CD4-positive, alpha-beta memory T cell (primary cell): ENCODE data around the gene LGR4. TPM values are rescaled to one million over a fixed set of nuclear protein-coding genes. Genes with fewer than 3 reads are reported as not detected.
"Not testable (repeated sequence)": the region's sequence is repeated elsewhere in the genome, so short reads cannot be mapped to it uniquely, and the experiment has no call there.

Source experiments
- CTCF ChIA-PET: fragments of 350-600 bp; sonication (Branson Sonifier 250); formaldehyde crosslinking; loops from one replicate; lab custom pipeline; 2021; ENCODE audit warnings: inconsistent platforms; ENCODE audit not compliant: partially characterized antibody; lab: Charles Lee
- POLR2A ChIA-PET: fragments of 350-600 bp; sonication (Branson Sonifier 250); formaldehyde crosslinking; loops from one replicate; lab custom pipeline; 2021; ENCODE audit not compliant: partially characterized antibody; lab: Charles Lee
- DNase-seq, 5 donors: peaks; one replicate each; pipeline versions ENCODE4 v3.0.0 to v3.0.0-alpha.2; 2020 to 2022; ENCODE audit warnings: mixed read lengths in 1 of 5
- H3K27ac ChIP-seq: one replicate; pipeline ENCODE4 v1.7.0; 2013; ENCODE audit warnings: low read depth, low read length
- H3K27me3 ChIP-seq: 2 replicates; pipeline ENCODE4 v1.7.0; 2013; ENCODE audit warnings: mild to moderate bottlenecking, low read length, moderate library complexity; ENCODE audit not compliant: insufficient read depth
- H3K36me3 ChIP-seq: 2 replicates; pipeline ENCODE4 v1.7.0; 2013; ENCODE audit warnings: mild to moderate bottlenecking, low read length, moderate library complexity; ENCODE audit not compliant: insufficient read depth
- H3K4me1 ChIP-seq: 2 replicates; pipeline ENCODE4 v1.7.0; 2013; ENCODE audit warnings: mild to moderate bottlenecking, low read length, moderate library complexity; ENCODE audit not compliant: insufficient read depth
- H3K4me3 ChIP-seq, 2 donors: one replicate each; pipeline ENCODE4 v1.7.0; 2013; ENCODE audit warnings: low read length in 2 of 2, mild to moderate bottlenecking in 1 of 2
- H3K9me3 ChIP-seq, 2 donors: one replicate each; pipeline ENCODE4 v1.7.0; 2013; ENCODE audit warnings: low read length in 2 of 2, control low read depth in 1 of 2; ENCODE audit not compliant: control insufficient read depth in 1 of 2
- H3K27ac Mint-ChIP-seq, 7 donors: one replicate each; pipeline ENCODE4 v1.8.0; 2020 to 2021; ENCODE audit warnings: mixed read lengths in 7 of 7, mild to moderate bottlenecking in 6 of 7, inconsistent platforms in 3 of 7, moderate library complexity in 3 of 7
- H3K27me3 Mint-ChIP-seq, 2 donors: one replicate each; pipeline ENCODE4 v1.8.0; 2020 to 2021; ENCODE audit warnings: mixed read lengths in 2 of 2
- H3K36me3 Mint-ChIP-seq, 2 donors: one replicate each; pipeline ENCODE4 v1.8.0; 2020 to 2021; ENCODE audit warnings: mixed read lengths in 2 of 2, inconsistent platforms in 1 of 2, mild to moderate bottlenecking in 1 of 2
- H3K4me1 Mint-ChIP-seq, 4 donors: one replicate each; pipeline ENCODE4 v1.8.0; 2020 to 2021; ENCODE audit warnings: mixed read lengths in 4 of 4, mild to moderate bottlenecking in 1 of 4
- H3K4me3 Mint-ChIP-seq, 8 donors: one replicate each; pipeline ENCODE4 v1.8.0; 2020 to 2021; ENCODE audit warnings: mixed read lengths in 8 of 8, mild to moderate bottlenecking in 7 of 8, moderate library complexity in 6 of 8, inconsistent platforms in 3 of 8
- H3K9me3 Mint-ChIP-seq, 8 donors: one replicate each; pipeline ENCODE4 v1.8.0; 2020 to 2021; ENCODE audit warnings: mixed read lengths in 8 of 8, mild to moderate bottlenecking in 5 of 8, inconsistent platforms in 3 of 8, moderate library complexity in 1 of 8
- intact Hi-C: fragments of 100-400 bp; cut with micrococcal nuclease; formaldehyde crosslinking; loops from one replicate; pipeline ENCODE4 v1.15.1; 2023
- polyA plus RNA-seq, 2 donors: library from polyadenylated mRNA; unstranded; fragments of 300-500 nt; fragmentation: Illumina TruSeq; gene quantifications; one replicate each; pipeline ENCODE4 v1.2.3, GENCODE V29; 2021
- total RNA-seq, 2 experiments: library from RNA; stranded (reverse); gene quantifications; one replicate each; pipeline ENCODE4 v1.2.3, GENCODE V29; 2021

LGR4 gene, protein sequence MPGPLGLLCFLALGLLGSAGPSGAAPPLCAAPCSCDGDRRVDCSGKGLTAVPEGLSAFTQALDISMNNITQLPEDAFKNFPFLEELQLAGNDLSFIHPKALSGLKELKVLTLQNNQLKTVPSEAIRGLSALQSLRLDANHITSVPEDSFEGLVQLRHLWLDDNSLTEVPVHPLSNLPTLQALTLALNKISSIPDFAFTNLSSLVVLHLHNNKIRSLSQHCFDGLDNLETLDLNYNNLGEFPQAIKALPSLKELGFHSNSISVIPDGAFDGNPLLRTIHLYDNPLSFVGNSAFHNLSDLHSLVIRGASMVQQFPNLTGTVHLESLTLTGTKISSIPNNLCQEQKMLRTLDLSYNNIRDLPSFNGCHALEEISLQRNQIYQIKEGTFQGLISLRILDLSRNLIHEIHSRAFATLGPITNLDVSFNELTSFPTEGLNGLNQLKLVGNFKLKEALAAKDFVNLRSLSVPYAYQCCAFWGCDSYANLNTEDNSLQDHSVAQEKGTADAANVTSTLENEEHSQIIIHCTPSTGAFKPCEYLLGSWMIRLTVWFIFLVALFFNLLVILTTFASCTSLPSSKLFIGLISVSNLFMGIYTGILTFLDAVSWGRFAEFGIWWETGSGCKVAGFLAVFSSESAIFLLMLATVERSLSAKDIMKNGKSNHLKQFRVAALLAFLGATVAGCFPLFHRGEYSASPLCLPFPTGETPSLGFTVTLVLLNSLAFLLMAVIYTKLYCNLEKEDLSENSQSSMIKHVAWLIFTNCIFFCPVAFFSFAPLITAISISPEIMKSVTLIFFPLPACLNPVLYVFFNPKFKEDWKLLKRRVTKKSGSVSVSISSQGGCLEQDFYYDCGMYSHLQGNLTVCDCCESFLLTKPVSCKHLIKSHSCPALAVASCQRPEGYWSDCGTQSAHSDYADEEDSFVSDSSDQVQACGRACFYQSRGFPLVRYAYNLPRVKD
- 1 to 10 TPM in 1 of 2 experiments, under 1 TPM in 1; 0.58 to 1.6 TPM for total RNA-seq
- under 1 TPM; 0.03 to 0.58 TPM for polyA plus RNA-seq

DNA sequence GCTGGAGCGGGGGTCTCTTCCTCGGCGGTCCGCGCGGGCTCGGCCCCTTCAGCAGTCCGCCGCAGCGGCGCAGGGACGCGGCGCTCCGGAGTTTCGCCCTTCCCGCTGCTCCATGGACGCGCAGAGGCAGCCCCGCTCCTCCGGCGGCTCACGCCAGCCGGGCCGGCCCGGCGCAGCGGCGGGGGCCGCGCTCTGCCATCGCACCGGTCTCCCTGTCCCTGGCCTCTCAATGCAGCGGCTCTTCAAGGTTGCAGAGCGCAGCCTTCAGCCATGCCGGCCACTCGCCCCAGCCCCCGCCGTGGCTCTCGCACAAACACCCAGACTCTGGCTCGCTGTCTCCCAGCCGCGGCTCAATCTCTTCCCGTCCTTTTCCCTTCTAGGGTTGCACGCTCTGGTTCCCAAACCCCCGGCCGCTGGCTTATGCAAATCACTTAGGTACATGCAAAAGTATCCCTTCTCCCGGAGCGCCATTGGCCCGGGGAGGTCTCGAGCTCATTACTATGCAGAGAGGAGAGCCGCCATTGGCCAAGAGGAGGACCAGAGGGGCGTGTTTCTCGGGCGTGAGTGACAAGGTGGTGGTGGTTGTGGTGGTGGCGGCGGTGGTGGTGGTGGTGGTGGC, at the start of gene LGR4:
Gene LGR4, minus strand, starts transcription at position 393 of the 619 bp plus-strand sequence. CDS start 488 bp downstream, outside the sequence.
- ChIA-PET CTCF (interaction anchor here (0.9 to 3.7 kb wide), 4 partner anchors 11 to 27 kb away, joined by 3 to 10 read pairs (median 6); no protein-coding TSS in a partner anchor), POLR2A (interaction anchor here (0.8 to 1.4 kb wide), 2 partner anchors 13 to 32 kb away, joined by 3 read pairs; no protein-coding TSS in a partner anchor)
- Histone ChIP-seq H3K4me1 (peaks cover 13% of the 10 kb centered on the region), H3K27me3 (no peaks in the 10 kb centered on the region), H3K9me3 (no peaks in the 10 kb centered on the region), H3K36me3 (no peaks in the 10 kb centered on the region), H3K27ac (no peak within 1 kb of the TSS), H3K4me3 (peak within 1 kb of the TSS; percentile 27 to 65)
- intact Hi-C loops: loop anchor here (1.0 kb wide), 1 partner anchor 34 kb away; the partner anchor contains the start of gene LIN7C
- Mint-ChIP-seq H3K27me3 (peaks cover 3 to 12% of the 10 kb centered on the region in 2 donors), H3K4me3 (peak within 1 kb of the TSS; percentile 94 to 99 (median 95)), H3K27ac (peak within 1 kb of the TSS; percentile 1 to 93 (median 81)), H3K36me3 (peaks cover 0 to 3% of the 10 kb centered on the region in 2 donors), H3K9me3 (no peaks in the 10 kb centered on the region), H3K4me1 (peaks cover 11 to 27% (median 18%) of the 10 kb centered on the region in 4 donors)
- DNase-seq: peak; percentile 68 to 81 (median 70)

DNA sequence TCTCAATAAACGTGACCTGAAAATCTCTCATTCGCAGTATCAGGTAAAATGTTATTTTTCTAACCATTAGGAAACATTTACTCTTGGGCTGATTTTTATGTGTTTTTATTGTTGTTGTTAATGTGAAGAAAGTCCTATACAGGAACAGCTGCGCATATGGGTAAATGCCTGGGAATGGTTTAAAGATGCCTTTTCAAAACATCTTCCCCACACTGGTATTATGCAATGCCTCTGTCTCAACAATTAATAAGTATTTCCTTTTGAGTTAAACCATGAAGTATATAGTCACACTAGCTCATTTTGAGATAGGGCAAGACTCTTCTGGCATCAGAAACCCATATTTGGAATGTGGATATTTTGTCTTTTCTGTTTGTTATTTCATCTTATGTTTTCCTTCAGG, 47.6 kb upstream of the LGR4 start:
- H3K4me1 ChIP-seq: no peaks in the 10 kb centered on the region
- no peak for DNase-seq
- CTCF ChIA-PET: no interaction called here
- intact Hi-C loops: no loop called here
- Mint-ChIP-seq H3K27me3 (peaks cover 0 to 2% of the 10 kb centered on the region in 2 donors), H3K4me1 (no peaks in the 10 kb centered on the region), H3K36me3 (no peaks in the 10 kb centered on the region), H3K9me3 (peaks cover 0 to 4% (median 0%) of the 10 kb centered on the region in 8 donors), H3K27ac (no peak overlapping the region), H3K4me3 (no peak overlapping the region)
- no peaks in the 10 kb centered on the region for H3K36me3 ChIP-seq
- no peaks in the 10 kb centered on the region for H3K27me3 ChIP-seq
- no peak overlapping the region for H3K27ac ChIP-seq
- POLR2A ChIA-PET: no interaction called here
- H3K4me3 ChIP-seq: no peak overlapping the region
- no peaks in the 10 kb centered on the region for H3K9me3 ChIP-seq

DNA sequence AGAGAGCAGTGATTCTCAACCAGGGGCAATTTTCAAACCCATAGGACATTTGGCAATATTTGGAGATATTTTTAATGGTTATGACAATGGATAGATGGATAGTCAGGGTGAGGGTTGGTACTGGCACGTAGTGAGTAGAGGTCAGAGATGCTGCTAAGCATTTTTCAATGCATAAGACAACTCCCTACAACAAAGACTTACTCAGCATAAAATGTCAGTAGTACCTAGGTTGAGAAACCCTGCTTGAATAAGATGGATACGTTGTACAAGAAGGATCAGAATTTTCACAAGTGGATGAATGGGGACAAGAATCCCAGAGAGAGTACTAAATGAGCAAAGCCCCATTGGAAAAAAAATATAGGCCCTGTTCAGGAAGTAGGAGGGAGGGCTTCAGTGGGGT, 45.9 kb upstream of the LGR4 start:
- ChIA-PET CTCF (no interaction called here), POLR2A (no interaction called here)
- H3K27ac ChIP-seq: no peak overlapping the region
- Mint-ChIP-seq H3K36me3 (no peaks in the 10 kb centered on the region), H3K9me3 (peaks cover 0 to 5% (median 0%) of the 10 kb centered on the region in 8 donors), H3K4me1 (no peaks in the 10 kb centered on the region), H3K4me3 (no peak overlapping the region), H3K27ac (no peak overlapping the region), H3K27me3 (peaks cover 0 to 2% of the 10 kb centered on the region in 2 donors)
- no peak overlapping the region for H3K4me3 ChIP-seq
- intact Hi-C loops: no loop called here
- no peaks in the 10 kb centered on the region for H3K27me3 ChIP-seq
- no peaks in the 10 kb centered on the region for H3K4me1 ChIP-seq
- DNase-seq: no peak
- no peaks in the 10 kb centered on the region for H3K9me3 ChIP-seq
- no peaks in the 10 kb centered on the region for H3K36me3 ChIP-seq

DNA sequence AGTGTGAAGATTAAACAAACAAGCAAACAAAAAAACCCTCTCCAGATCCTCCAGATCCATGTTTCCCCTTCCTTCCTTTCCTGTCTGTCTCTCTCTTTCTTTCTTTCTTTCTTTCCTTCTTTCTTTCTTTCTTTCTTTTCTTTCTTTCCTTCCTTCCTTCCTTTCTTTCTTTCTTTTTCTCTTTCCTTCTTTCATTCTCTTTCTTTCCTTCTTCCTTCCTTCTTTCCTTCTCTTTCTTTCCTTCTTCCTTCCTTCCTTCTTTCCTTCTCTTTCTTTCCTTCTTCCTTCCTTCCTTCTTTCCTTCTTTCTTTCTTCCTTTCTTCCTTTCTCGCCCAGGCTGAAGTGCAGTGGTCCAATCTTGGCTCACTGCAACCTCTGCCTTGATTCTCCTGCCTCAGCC, 44.9 kb upstream of the LGR4 start:
- CTCF ChIA-PET: interaction anchor here (1.3 kb wide), 1 partner anchor 8 kb away, joined by 5 read pairs; no protein-coding TSS in a partner anchor
- DNase-seq, POLR2A ChIA-PET, H3K36me3 ChIP-seq, H3K27me3 Mint-ChIP-seq, H3K4me3 ChIP-seq, H3K4me3 Mint-ChIP-seq, H3K9me3 ChIP-seq, H3K36me3 Mint-ChIP-seq, H3K4me1 ChIP-seq, H3K9me3 Mint-ChIP-seq, H3K27ac Mint-ChIP-seq, H3K27me3 ChIP-seq, intact Hi-C loops, H3K4me1 Mint-ChIP-seq, H3K27ac ChIP-seq: not testable (repeated sequence)

DNA sequence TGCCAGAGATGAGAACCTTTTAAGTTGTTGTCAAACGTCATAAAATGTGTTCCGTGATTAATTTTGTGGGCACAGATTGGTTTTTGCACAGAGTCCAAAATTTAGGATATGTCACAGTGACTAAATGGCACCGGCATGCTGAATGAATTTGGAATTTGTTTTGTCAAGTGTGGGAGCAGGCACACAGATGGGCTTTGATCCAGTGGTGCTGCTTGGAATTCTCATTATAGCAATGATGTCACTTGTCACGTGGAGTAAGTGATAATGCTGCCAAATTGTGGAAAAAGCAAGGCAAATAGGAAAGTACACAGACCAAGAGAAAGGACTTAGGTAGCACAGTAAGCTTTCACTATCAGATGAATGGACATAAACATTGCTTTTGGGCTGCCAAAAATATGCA, 42.0 kb upstream of the LGR4 start:
- Histone ChIP-seq H3K9me3 (no peaks in the 10 kb centered on the region), H3K27ac (no peak overlapping the region), H3K36me3 (no peaks in the 10 kb centered on the region), H3K27me3 (no peaks in the 10 kb centered on the region), H3K4me3 (no peak overlapping the region), H3K4me1 (no peaks in the 10 kb centered on the region)
- intact Hi-C loops: no loop called here
- Mint-ChIP-seq H3K4me3 (no peak overlapping the region), H3K4me1 (peaks cover 0 to 2% (median 0%) of the 10 kb centered on the region in 4 donors), H3K36me3 (peaks cover 0 to 3% of the 10 kb centered on the region in 2 donors), H3K27me3 (peaks cover 0 to 2% of the 10 kb centered on the region in 2 donors), H3K9me3 (peaks cover 0 to 5% (median 0%) of the 10 kb centered on the region in 8 donors), H3K27ac (no peak overlapping the region)
- POLR2A ChIA-PET: no interaction called here
- DNase-seq: no peak
- CTCF ChIA-PET: interaction anchor here (1.1 kb wide), 1 partner anchor 29 kb away, joined by 5 read pairs; no protein-coding TSS in a partner anchor

DNA sequence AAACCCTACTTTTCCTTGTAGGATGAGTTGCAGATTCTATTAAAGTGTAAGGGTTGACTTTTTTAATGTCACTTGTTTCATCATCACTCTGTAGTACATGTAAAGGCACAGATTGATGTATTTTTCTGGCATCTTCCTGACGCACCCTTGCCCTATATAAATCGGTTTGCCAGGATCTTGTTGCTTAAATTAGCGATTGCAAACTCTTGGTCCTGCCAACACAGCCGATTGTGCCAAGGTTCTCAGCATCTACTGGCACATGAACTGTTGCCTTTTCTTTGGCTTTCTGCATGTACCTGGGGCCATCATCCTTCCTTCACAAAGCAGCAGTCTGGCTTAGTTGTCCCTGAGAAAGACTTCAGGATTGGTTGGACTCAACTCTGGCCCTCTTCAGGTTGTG, 41.5 kb upstream of the LGR4 start:
- Mint-ChIP-seq H3K27ac (no peak overlapping the region), H3K36me3 (peaks cover 0 to 3% of the 10 kb centered on the region in 2 donors), H3K9me3 (peaks cover 0 to 5% (median 0%) of the 10 kb centered on the region in 8 donors), H3K27me3 (peaks cover 0 to 2% of the 10 kb centered on the region in 2 donors), H3K4me1 (peaks cover 0 to 2% (median 0%) of the 10 kb centered on the region in 4 donors), H3K4me3 (no peak overlapping the region)
- Histone ChIP-seq H3K4me3 (no peak overlapping the region), H3K4me1 (no peaks in the 10 kb centered on the region), H3K27me3 (no peaks in the 10 kb centered on the region), H3K27ac (no peak overlapping the region), H3K9me3 (no peaks in the 10 kb centered on the region), H3K36me3 (no peaks in the 10 kb centered on the region)
- ChIA-PET CTCF (interaction anchor here (1.3 kb wide), 1 partner anchor 21 kb away, joined by 3 read pairs; no protein-coding TSS in a partner anchor), POLR2A (no interaction called here)
- DNase-seq: no peak
- intact Hi-C loops: no loop called here
